HepG2 (cell line): Measurements from ENCODE around the gene XXYLT1. TPM values are rescaled to one million over a fixed set of nuclear protein-coding genes. Genes with fewer than 3 reads are reported as not detected.

ENCODE experiments used
- ADNP ChIP-seq: sonication (generic); formaldehyde crosslinking; IDR thresholded peaks from 2 replicates; pipeline ENCODE4 v1.4.0; 2020; ENCODE audit warnings: missing genetic modification reagents
- FOXA3 ChIP-seq: IDR thresholded peaks from 2 replicates; pipeline ENCODE4 v1.6.1; 2016; ENCODE audit warnings: missing genetic modification reagents, missing compliant biosample characterization
- POLR2AphosphoS2 ChIP-seq: IDR thresholded peaks from 2 replicates; pipeline ENCODE4 v1.6.1; 2011; ENCODE audit warnings: low read depth, low read length, improper control_type of control experiment
- RXRA ChIP-seq: sonication (generic); formaldehyde crosslinking; IDR thresholded peaks from 2 replicates; pipeline ENCODE4 v1.5.1; 2020; ENCODE audit warnings: missing genetic modification reagents
- RXRB ChIP-seq: IDR thresholded peaks from 2 replicates; pipeline ENCODE4 v1.6.1; 2016; ENCODE audit warnings: borderline replicate concordance, missing genetic modification reagents, missing compliant biosample characterization
- TBX3 ChIP-seq: fragments of 450-650 bp; IDR thresholded peaks from 2 replicates; pipeline ENCODE4 v1.6.1; 2017; ENCODE audit warnings: antibody characterized with exemption, mild to moderate bottlenecking, inconsistent platforms, borderline replicate concordance
- ZNF274 ChIP-seq: sonication (generic); formaldehyde crosslinking; IDR thresholded peaks from 2 replicates; pipeline ENCODE4 v1.5.1; 2020; ENCODE audit warnings: mild to moderate bottlenecking, missing genetic modification reagents
- ZNF616 ChIP-seq: sonication (generic); formaldehyde crosslinking; IDR thresholded peaks from 2 replicates; pipeline ENCODE4 v1.5.0; 2020; ENCODE audit warnings: low read depth, mild to moderate bottlenecking, missing genetic modification reagents
- ZSCAN25 ChIP-seq: sonication (generic); formaldehyde crosslinking; IDR thresholded peaks from 2 replicates; pipeline ENCODE4 v1.8.0; 2022; ENCODE audit warnings: mild to moderate bottlenecking, missing genetic modification reagents
- polyA plus RNA-seq, 8 experiments: library from polyadenylated mRNA; depleted of rRNA in 3 of 8; stranded (reverse) in 7 of 8; unstranded in 1 of 8; fragments of >200 nt; fragmentation: Illumina TruSeq in 4 of 8; extraction: Trizol in 4 of 8; gene quantifications; 2 replicates each; pipeline versions ENCODE4 v1.2.1 to v1.2.3, GENCODE V29; 2011 to 2016; ENCODE audit warnings: low read depth in 4 of 8, missing spikeins in 1 of 8, mixed read lengths in 1 of 8; ENCODE audit not compliant: insufficient read depth in 1 of 8
- total RNA-seq, 5 experiments: library from RNA; depleted of rRNA; stranded (reverse); fragments of >200 nt; fragmentation: Illumina TruSeq; extraction: Trizol; gene quantifications; 2 replicates each; pipeline ENCODE4 v1.2.3, GENCODE V29; 2016; ENCODE audit warnings: low read depth in 1 of 5
- TF ChIP-seq, protein P1 (sequence below): sonication (generic); formaldehyde crosslinking; IDR thresholded peaks from 2 replicates; pipeline ENCODE4 v1.4.0; 2020; ENCODE audit warnings: missing genetic modification reagents, borderline replicate concordance
- TF ChIP-seq, protein P2 (sequence below): IDR thresholded peaks from 2 replicates; pipeline ENCODE4 v1.4.0; 2020; ENCODE audit warnings: mild to moderate bottlenecking, missing genetic modification reagents
- TF ChIP-seq, protein P3 (sequence below): sonication (generic); formaldehyde crosslinking; IDR thresholded peaks from 2 replicates; pipeline ENCODE4 v1.5.0; 2020; ENCODE audit warnings: mild to moderate bottlenecking, missing genetic modification reagents, borderline replicate concordance

The XXYLT1 gene
- total and polyA plus RNA-seq, 2 of the 13 experiments (the other 11 are each of a cell fraction or from before 2014, with no cell fraction given), result 17.7 to 19.0 TPM

DNA sequence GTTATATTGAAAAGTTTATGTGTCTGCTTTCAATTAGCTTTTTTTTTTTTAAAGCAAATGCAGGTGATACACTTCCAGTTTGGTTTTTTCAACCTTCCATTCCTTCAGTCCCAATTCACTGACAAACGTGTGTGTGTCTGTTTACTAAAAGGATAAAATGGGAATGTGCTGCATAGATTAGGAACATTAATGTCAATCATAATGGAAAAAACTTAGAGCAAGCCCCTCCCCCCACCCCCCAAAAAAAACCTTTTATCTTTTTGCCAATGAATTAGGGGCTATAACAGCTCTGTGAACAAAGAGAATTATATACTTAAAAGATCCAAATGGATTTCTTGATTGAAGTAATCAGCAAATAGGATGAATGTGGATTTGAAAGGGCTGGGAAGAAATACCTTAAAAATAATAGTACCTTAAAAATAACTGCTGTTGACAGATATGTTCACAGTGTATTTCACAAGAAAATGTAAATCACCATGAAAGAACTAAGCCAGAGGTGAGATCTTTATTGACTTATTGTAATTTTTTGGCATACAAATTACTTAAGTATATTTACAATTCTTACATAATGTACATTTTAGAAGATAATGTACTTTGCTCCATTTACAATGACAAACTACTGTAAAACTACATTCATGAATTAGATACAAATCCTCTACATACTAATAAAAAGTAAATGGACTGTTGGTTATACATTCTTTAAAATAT lies 3.5 kb upstream of the XXYLT1 start (continued):
- TF ChIP-seq, protein P1, sequence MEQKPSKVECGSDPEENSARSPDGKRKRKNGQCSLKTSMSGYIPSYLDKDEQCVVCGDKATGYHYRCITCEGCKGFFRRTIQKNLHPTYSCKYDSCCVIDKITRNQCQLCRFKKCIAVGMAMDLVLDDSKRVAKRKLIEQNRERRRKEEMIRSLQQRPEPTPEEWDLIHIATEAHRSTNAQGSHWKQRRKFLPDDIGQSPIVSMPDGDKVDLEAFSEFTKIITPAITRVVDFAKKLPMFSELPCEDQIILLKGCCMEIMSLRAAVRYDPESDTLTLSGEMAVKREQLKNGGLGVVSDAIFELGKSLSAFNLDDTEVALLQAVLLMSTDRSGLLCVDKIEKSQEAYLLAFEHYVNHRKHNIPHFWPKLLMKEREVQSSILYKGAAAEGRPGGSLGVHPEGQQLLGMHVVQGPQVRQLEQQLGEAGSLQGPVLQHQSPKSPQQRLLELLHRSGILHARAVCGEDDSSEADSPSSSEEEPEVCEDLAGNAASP (CRISPR knock-in tag), result no peak
- TF ChIP-seq TBX3, result peak; percentile 24; the same call in 1 of the 2 replicates
- TF ChIP-seq RXRA, result no peak
- no peak for TF ChIP-seq ZSCAN25 (CRISPR knock-in tag)
- no peak for TF ChIP-seq ADNP
- TF ChIP-seq FOXA3 (CRISPR knock-in tag), result peak; percentile 74
- TF ChIP-seq, protein P2, sequence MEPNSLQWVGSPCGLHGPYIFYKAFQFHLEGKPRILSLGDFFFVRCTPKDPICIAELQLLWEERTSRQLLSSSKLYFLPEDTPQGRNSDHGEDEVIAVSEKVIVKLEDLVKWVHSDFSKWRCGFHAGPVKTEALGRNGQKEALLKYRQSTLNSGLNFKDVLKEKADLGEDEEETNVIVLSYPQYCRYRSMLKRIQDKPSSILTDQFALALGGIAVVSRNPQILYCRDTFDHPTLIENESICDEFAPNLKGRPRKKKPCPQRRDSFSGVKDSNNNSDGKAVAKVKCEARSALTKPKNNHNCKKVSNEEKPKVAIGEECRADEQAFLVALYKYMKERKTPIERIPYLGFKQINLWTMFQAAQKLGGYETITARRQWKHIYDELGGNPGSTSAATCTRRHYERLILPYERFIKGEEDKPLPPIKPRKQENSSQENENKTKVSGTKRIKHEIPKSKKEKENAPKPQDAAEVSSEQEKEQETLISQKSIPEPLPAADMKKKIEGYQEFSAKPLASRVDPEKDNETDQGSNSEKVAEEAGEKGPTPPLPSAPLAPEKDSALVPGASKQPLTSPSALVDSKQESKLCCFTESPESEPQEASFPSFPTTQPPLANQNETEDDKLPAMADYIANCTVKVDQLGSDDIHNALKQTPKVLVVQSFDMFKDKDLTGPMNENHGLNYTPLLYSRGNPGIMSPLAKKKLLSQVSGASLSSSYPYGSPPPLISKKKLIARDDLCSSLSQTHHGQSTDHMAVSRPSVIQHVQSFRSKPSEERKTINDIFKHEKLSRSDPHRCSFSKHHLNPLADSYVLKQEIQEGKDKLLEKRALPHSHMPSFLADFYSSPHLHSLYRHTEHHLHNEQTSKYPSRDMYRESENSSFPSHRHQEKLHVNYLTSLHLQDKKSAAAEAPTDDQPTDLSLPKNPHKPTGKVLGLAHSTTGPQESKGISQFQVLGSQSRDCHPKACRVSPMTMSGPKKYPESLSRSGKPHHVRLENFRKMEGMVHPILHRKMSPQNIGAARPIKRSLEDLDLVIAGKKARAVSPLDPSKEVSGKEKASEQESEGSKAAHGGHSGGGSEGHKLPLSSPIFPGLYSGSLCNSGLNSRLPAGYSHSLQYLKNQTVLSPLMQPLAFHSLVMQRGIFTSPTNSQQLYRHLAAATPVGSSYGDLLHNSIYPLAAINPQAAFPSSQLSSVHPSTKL (CRISPR knock-in tag), result peak; percentile 37; the same call in 1 of the 2 replicates
- no peak for TF ChIP-seq ZNF274 (CRISPR knock-in tag)
- no peak for TF ChIP-seq POLR2AphosphoS2
- no peak for TF ChIP-seq ZNF616
- peak; percentile 29; the same call in 1 of the 2 replicates for TF ChIP-seq RXRB (CRISPR knock-in tag)
- TF ChIP-seq, protein P3, sequence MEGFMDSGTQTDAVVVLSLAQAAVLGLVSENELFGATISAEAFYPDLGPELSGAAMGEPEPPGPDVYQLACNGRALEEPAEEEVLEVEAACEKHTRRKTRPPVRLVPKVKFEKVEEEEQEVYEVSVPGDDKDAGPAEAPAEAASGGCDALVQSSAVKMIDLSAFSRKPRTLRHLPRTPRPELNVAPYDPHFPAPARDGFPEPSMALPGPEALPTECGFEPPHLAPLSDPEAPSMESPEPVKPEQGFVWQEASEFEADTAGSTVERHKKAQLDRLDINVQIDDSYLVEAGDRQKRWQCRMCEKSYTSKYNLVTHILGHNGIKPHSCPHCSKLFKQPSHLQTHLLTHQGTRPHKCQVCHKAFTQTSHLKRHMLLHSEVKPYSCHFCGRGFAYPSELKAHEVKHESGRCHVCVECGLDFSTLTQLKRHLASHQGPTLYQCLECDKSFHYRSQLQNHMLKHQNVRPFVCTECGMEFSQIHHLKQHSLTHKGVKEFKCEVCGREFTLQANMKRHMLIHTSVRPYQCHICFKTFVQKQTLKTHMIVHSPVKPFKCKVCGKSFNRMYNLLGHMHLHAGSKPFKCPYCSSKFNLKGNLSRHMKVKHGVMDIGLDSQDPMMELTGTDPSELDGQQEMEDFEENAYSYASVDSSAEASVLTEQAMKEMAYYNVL (CRISPR knock-in tag), result no peak
